ENCODE results near the gene DENND6B. TPM values are rescaled to one million over a fixed set of nuclear protein-coding genes. Genes with fewer than 3 reads are reported as not detected.

DENND6B gene
- total RNA-seq, 3 donors from 2014 or later (not counting 1 experiment from before 2014, with no cell fraction given), result 3.1 to 5.0 (median 4.5) TPM

- Mint-ChIP-seq H3K4me3 (no peak overlapping the region), H3K27ac (no peak overlapping the region), H3K9me3 (no peaks in the 10 kb centered on the region), H3K4me1 (peaks cover 0 to 9% of the 10 kb centered on the region in 2 donors), H3K36me3 (no peaks in the 10 kb centered on the region), H3K27me3 (ENCODE audit: low read depth in 2 of 2) (peaks cover 6 to 23% of the 10 kb centered on the region in 2 donors)
- Histone ChIP-seq H3K9me3 (ENCODE audit: control insufficient read depth, insufficient read depth, low read length) (no peaks in the 10 kb centered on the region), H3K4me3 (ENCODE audit: low read length) (no peak overlapping the region), H3K4me1 (ENCODE audit: control insufficient read depth, insufficient read depth, low read length) (peaks cover 79% of the 10 kb centered on the region), H3K27ac (ENCODE audit: low read length) (peak overlapping the region; percentile 33), H3K36me3 (ENCODE audit: control insufficient read depth, insufficient read depth, low read length) (no peaks in the 10 kb centered on the region), H3K27me3 (ENCODE audit: control insufficient read depth, insufficient read depth, low read length) (peaks cover 15% of the 10 kb centered on the region)
- DNase-seq (no peak), ATAC-seq (no peak)
- TF ChIP-seq CTCF (IDR thresholded peaks at IDR 0.05), result no peak
- intact Hi-C loops (cut with micrococcal nuclease), result no loop called here
- WGBS (ENCODE audit: insufficient coverage), result 90% methylated on average over 14 of the region's 14 CpGs
These were observed 21.4 kb downstream of the DENND6B start for GRCh38 chr22:50305393-50305922.

- peaks cover 6 to 23% of the 10 kb centered on the region in 2 donors for H3K27me3 Mint-ChIP-seq (ENCODE audit: low read depth in 2 of 2)
- Histone ChIP-seq H3K27me3 (ENCODE audit: control insufficient read depth, insufficient read depth, low read length) (peaks cover 15% of the 10 kb centered on the region), H3K4me1 (ENCODE audit: control insufficient read depth, insufficient read depth, low read length) (peaks cover 79% of the 10 kb centered on the region), H3K9me3 (ENCODE audit: control insufficient read depth, insufficient read depth, low read length) (no peaks in the 10 kb centered on the region), H3K4me3 (ENCODE audit: low read length) (no peak overlapping the region), H3K36me3 (ENCODE audit: control insufficient read depth, insufficient read depth, low read length) (no peaks in the 10 kb centered on the region), H3K27ac (ENCODE audit: low read length) (peak overlapping the region; percentile 52)
- H3K4me1 Mint-ChIP-seq, result peaks cover 0 to 9% of the 10 kb centered on the region in 2 donors
- DNase-seq (no peak), ATAC-seq (peak in 2 of 3 donors; percentile 12 to 21)
- WGBS (ENCODE audit: insufficient coverage), result 74% methylated on average over 21 of the region's 22 CpGs
- H3K4me3 Mint-ChIP-seq, result no peak overlapping the region
- no peaks in the 10 kb centered on the region for H3K36me3 Mint-ChIP-seq
- no peak for TF ChIP-seq CTCF (IDR thresholded peaks at IDR 0.05)
- intact Hi-C loops (cut with micrococcal nuclease), result no loop called here
- H3K9me3 Mint-ChIP-seq, result no peaks in the 10 kb centered on the region
- peak overlapping the region in 1 of 2 donors; percentile 67 for H3K27ac Mint-ChIP-seq
These were observed 22.1 kb downstream of the DENND6B start for GRCh38 chr22:50304528-50305392.

- peaks cover 15% of the 10 kb centered on the region for H3K27me3 ChIP-seq (ENCODE audit: control insufficient read depth, insufficient read depth, low read length)
- H3K4me3 Mint-ChIP-seq, result no peak overlapping the region
- peaks cover 6 to 23% of the 10 kb centered on the region in 2 donors for H3K27me3 Mint-ChIP-seq (ENCODE audit: low read depth in 2 of 2)
- no peaks in the 10 kb centered on the region for H3K9me3 ChIP-seq (ENCODE audit: control insufficient read depth, insufficient read depth, low read length)
- DNase-seq (no peak), ATAC-seq (peak in 2 of 3 donors; percentile 24)
- 49% methylated on average over 11 of the region's 11 CpGs for WGBS (ENCODE audit: insufficient coverage)
- no peak overlapping the region for H3K4me3 ChIP-seq (ENCODE audit: low read length)
- no peaks in the 10 kb centered on the region for H3K36me3 Mint-ChIP-seq
- peak overlapping the region; percentile 52 for H3K27ac ChIP-seq (ENCODE audit: low read length)
- peaks cover 76% of the 10 kb centered on the region for H3K4me1 ChIP-seq (ENCODE audit: control insufficient read depth, insufficient read depth, low read length)
- H3K36me3 ChIP-seq (ENCODE audit: control insufficient read depth, insufficient read depth, low read length), result no peaks in the 10 kb centered on the region
- intact Hi-C loops (cut with micrococcal nuclease), result no loop called here
- H3K9me3 Mint-ChIP-seq, result no peaks in the 10 kb centered on the region
- TF ChIP-seq CTCF (IDR thresholded peaks at IDR 0.05), result no peak
- peak overlapping the region in 1 of 2 donors; percentile 67 for H3K27ac Mint-ChIP-seq
- H3K4me1 Mint-ChIP-seq, result peaks cover 0 to 9% of the 10 kb centered on the region in 2 donors
These were observed 22.8 kb downstream of the DENND6B start for GRCh38 chr22:50303848-50304527.

Measured in natural killer cell (primary cell).